ENCODE data around the gene TRIM44. TPM values are rescaled to one million over a fixed set of nuclear protein-coding genes. Genes with fewer than 3 reads are reported as not detected.

TRIM44 gene
- polyA plus RNA-seq, 1 experiment, result 62.0 TPM

DNA sequence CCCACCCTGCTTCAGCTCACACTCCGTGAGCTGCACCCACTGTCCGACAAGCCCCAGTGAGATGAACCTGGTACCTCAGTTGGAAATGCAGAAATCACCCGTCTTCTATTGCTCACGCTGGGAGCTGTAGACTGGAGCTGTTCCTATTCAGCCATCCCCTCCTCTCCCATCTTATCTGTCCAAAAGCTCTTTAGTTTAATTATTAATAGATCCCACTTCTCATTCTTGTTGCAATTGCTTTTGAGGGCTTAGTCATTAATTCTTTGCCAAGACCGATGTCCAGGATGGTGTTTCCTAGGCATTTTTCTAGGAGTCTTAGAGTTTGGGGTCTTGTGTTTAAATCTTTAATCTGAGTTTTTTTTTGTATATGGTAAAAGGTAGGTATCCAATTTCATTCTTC is 116.8 kb downstream of the TRIM44 start:
- ChIA-PET CTCF (interaction anchor here (1.2 kb wide), 1 partner anchor 42 kb away, joined by 6 read pairs; no protein-coding TSS in a partner anchor), POLR2A (no interaction called here)
- Histone ChIP-seq H3K27me3 (ENCODE audit: control insufficient read depth, insufficient read depth, low read length) (no peaks in the 10 kb centered on the region), H3K4me3 (ENCODE audit: low read depth, low read length) (no peak overlapping the region), H3K36me3 (ENCODE audit: control insufficient read depth, insufficient read depth, low read length) (no peaks in the 10 kb centered on the region)
- TF ChIP-seq, protein P1, sequence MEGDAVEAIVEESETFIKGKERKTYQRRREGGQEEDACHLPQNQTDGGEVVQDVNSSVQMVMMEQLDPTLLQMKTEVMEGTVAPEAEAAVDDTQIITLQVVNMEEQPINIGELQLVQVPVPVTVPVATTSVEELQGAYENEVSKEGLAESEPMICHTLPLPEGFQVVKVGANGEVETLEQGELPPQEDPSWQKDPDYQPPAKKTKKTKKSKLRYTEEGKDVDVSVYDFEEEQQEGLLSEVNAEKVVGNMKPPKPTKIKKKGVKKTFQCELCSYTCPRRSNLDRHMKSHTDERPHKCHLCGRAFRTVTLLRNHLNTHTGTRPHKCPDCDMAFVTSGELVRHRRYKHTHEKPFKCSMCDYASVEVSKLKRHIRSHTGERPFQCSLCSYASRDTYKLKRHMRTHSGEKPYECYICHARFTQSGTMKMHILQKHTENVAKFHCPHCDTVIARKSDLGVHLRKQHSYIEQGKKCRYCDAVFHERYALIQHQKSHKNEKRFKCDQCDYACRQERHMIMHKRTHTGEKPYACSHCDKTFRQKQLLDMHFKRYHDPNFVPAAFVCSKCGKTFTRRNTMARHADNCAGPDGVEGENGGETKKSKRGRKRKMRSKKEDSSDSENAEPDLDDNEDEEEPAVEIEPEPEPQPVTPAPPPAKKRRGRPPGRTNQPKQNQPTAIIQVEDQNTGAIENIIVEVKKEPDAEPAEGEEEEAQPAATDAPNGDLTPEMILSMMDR (IDR thresholded peaks at IDR 0.05; ENCODE audit: insufficient read depth, low read depth, low read length), result no peak
- no peak for DNase-seq (ENCODE audit: low read depth)

DNA sequence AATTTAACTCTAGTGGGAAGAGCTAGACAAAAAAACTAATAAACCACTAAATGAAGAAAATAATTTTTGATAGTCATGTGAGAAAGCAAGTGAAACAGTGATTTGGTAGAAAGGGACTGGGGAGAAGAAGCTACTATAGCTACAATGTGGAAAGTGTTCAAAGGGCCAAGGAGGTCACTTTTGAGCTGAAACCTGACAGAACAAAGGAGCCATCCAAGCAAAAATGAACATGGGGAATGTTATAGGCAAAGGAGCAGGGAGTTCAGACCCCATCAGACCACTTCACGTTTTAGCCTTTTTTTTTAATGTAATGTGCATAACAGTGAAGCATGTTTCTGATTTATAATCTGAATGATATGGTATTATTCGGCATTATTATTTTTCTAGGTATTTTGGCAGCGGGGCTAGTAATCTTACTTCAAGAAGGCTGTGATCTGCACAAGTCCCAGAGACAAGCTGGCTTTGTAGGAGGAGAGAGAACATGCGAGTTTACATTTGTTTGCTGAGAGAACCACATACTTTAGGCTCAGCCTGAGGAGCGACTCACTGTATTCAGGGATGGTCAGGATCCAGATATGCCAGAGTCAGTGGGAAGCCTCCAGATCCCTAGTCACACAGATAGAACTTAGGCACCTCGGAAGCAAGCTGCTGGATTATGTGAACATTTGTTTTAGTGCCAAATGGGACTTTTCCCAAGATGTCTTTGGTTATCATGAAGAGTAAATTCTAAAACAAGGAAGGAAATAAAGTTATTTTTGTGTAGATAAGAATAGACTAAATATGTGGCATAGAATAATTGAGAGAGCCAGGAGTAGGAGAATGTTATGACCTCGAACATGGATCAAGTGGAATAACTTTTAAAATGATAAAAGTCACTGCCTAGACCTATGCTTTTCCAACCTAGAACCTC is 118.6 kb downstream of the TRIM44 start:
- ChIA-PET CTCF (interaction anchor here (0.6 to 0.8 kb wide), 4 partner anchors 19 to 1161 kb away, joined by 3 to 4 read pairs (median 4); no protein-coding TSS in a partner anchor), POLR2A (interaction anchor here (0.6 kb wide), 1 partner anchor 164 kb away, joined by 3 read pairs; no protein-coding TSS in a partner anchor)
- no peaks in the 10 kb centered on the region for H3K27me3 ChIP-seq (ENCODE audit: control insufficient read depth, insufficient read depth, low read length)
- no peaks in the 10 kb centered on the region for H3K36me3 ChIP-seq (ENCODE audit: control insufficient read depth, insufficient read depth, low read length)
- TF ChIP-seq, protein P1 (IDR thresholded peaks at IDR 0.05; ENCODE audit: insufficient read depth, low read depth, low read length), result no peak
- DNase-seq (ENCODE audit: low read depth), result no peak
- no peak overlapping the region for H3K4me3 ChIP-seq (ENCODE audit: low read depth, low read length)

DNA sequence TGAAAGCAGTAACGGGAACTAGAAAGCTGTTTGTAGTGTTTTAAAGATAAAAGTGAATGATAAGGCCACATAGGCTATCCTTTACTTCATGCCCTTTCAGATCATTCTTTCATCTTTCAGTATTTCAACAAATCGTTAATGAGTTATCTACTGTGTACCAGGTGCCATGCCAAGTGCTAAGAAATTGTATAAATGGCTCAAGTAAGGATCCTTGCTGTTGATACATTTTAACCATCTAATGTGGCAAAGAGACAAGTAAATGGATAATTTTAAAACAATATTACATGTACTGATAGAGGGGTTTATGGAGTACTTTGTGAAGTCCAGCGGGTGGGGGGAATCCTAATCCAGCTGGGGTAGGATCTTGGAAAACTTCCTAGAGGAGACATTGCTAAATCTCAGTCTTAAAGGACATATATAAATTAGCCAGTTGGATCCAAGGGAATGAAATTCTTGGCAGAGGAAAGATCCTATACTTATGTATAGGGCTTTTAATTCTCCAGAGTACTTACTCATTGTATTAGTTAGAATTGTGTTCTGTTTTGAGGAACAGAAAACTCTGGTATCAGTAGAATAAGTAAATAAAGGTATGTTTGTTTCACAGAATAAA is 119.4 kb downstream of the TRIM44 start:
- CTCF ChIA-PET, result interaction anchor here (1.2 kb wide), 1 partner anchor 16 kb away, joined by 3 read pairs; no protein-coding TSS in a partner anchor

DNA sequence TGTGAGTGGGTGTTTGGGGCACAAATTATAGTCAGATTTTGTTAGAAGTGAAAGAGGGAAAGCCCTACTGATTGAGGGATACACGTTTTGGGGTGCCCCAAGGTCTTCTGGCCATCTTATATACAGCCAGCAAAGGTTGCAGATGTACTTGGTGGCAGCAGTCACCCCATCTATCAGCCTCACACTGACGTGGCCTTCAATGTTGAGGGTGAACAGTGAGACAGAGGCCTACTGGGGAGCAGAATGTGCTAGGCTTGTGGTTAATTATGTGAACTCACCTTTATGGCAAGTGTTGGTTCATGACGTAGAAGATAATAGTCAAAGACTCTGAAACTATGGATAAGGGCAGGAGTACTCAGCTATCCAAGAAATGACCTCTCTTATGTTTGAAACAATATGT is 121.2 kb downstream of the TRIM44 start:
- no peaks in the 10 kb centered on the region for H3K36me3 ChIP-seq (ENCODE audit: control insufficient read depth, insufficient read depth, low read length)
- ChIA-PET POLR2A (no interaction called here), CTCF (no interaction called here)
- no peak overlapping the region for H3K4me3 ChIP-seq (ENCODE audit: low read depth, low read length)
- DNase-seq (ENCODE audit: low read depth), result no peak
- TF ChIP-seq, protein P1 (IDR thresholded peaks at IDR 0.05; ENCODE audit: insufficient read depth, low read depth, low read length), result no peak
- H3K27me3 ChIP-seq (ENCODE audit: control insufficient read depth, insufficient read depth, low read length), result no peaks in the 10 kb centered on the region

More for the DNA sequence above, 119.4 kb downstream of the TRIM44 start:
- Histone ChIP-seq H3K27me3 (ENCODE audit: control insufficient read depth, insufficient read depth, low read length) (no peaks in the 10 kb centered on the region), H3K36me3 (ENCODE audit: control insufficient read depth, insufficient read depth, low read length) (no peaks in the 10 kb centered on the region), H3K4me3 (ENCODE audit: low read depth, low read length) (no peak overlapping the region)
- POLR2A ChIA-PET, result no interaction called here
- DNase-seq (ENCODE audit: low read depth), result no peak
- TF ChIP-seq, protein P1 (IDR thresholded peaks at IDR 0.05; ENCODE audit: insufficient read depth, low read depth, low read length), result no peak

DNA sequence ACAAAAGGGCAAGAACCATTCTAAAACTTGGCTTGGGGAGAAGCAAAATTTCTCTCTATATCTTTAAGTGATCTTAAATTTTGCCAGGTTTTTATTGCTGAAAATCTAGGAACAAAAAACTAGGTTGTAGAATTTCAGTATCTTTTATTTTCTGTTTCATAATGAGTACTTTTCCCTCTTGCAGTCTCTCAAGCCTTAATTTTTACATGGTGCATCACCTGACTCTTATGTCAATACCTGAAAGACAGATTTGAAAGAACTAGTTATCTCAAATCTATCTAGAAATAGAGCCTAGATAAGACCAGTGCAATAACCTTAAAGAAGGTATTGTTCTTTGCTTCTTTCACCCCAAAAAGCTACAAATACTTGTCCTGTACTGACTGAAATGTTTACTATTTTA is 122.1 kb downstream of the TRIM44 start:
- ChIA-PET POLR2A (no interaction called here), CTCF (no interaction called here)
- no peak overlapping the region for H3K4me3 ChIP-seq (ENCODE audit: low read depth, low read length)
- TF ChIP-seq, protein P1 (IDR thresholded peaks at IDR 0.05; ENCODE audit: insufficient read depth, low read depth, low read length), result no peak
- H3K27me3 ChIP-seq (ENCODE audit: control insufficient read depth, insufficient read depth, low read length), result no peaks in the 10 kb centered on the region
- no peak for DNase-seq (ENCODE audit: low read depth)
- H3K36me3 ChIP-seq (ENCODE audit: control insufficient read depth, insufficient read depth, low read length), result no peaks in the 10 kb centered on the region
